MCF 10A (cell line): Measurements from ENCODE around the gene COL21A1. TPM values are rescaled to one million over a fixed set of nuclear protein-coding genes. Genes with fewer than 3 reads are reported as not detected.

ENCODE experiments used
- BruUV-seq: library from RNA; stranded (reverse); fragments of 400-500 nt; replicated peaks from 2 replicates; lab custom pipeline; 2021; lab: Mats Ljungman, UMichigan
- CTCF ChIA-PET: fragments of 300-600 bp; sonication (Branson Sonifier 250); formaldehyde crosslinking; extraction: SDS; loops from one replicate; lab custom pipeline; 2021; ENCODE audit warnings: antibody characterized with exemption, inconsistent platforms; lab: Yijun Ruan, JAX
- POLR2A ChIA-PET: fragments of 300-600, 350-650 bp; sonication (Branson Sonifier 250); formaldehyde crosslinking; extraction: SDS; loops from one replicate; lab custom pipeline; 2020; ENCODE audit warnings: antibody characterized with exemption, inconsistent platforms; lab: Yijun Ruan, JAX
- DNase-seq: peaks from one replicate; pipeline ENCODE4 v3.0.0-alpha.2; 2018; ENCODE audit not compliant: unreplicated experiment
- H3K27ac Mint-ChIP-seq: one replicate; pipeline ENCODE4 v1.8.0; 2022; ENCODE audit warnings: mild to moderate bottlenecking, low read depth, mixed read lengths; ENCODE audit not compliant: unreplicated experiment
- H3K27me3 Mint-ChIP-seq: one replicate; pipeline ENCODE4 v1.8.0; 2022; ENCODE audit warnings: mixed read lengths; ENCODE audit not compliant: insufficient read depth, unreplicated experiment
- H3K36me3 Mint-ChIP-seq: one replicate; pipeline ENCODE4 v1.8.0; 2022; ENCODE audit warnings: mild to moderate bottlenecking, moderate library complexity, mixed read lengths; ENCODE audit not compliant: insufficient read depth, unreplicated experiment
- H3K4me1 Mint-ChIP-seq: one replicate; pipeline ENCODE4 v1.8.0; 2022; ENCODE audit warnings: mixed read lengths; ENCODE audit not compliant: insufficient read depth, unreplicated experiment
- H3K4me3 Mint-ChIP-seq: one replicate; pipeline ENCODE4 v1.8.0; 2022; ENCODE audit warnings: mild to moderate bottlenecking, moderate library complexity, mixed read lengths; ENCODE audit not compliant: unreplicated experiment
- H3K9me3 Mint-ChIP-seq: one replicate; pipeline ENCODE4 v1.8.0; 2022; ENCODE audit warnings: mixed read lengths; ENCODE audit not compliant: unreplicated experiment
- intact Hi-C: fragments of 100-400 bp; cut with micrococcal nuclease; formaldehyde crosslinking; loops from 2 replicates; pipeline ENCODE4 v1.14.1; 2022
- total RNA-seq: library from RNA; stranded (reverse); gene quantifications from 2 replicates; pipeline ENCODE4 v1.2.3, GENCODE V29; 2022
- TF ChIP-seq, protein P1 (sequence below): fragments of 200-600 bp; IDR thresholded peaks from one replicate; pipeline ENCODE4 v1.8.0; 2022; ENCODE audit warnings: antibody characterized with exemption, mild to moderate bottlenecking; ENCODE audit not compliant: unreplicated experiment

Gene COL21A1
- total RNA-seq, 1 experiment from 2014 or later: 1.8 TPM

DNA sequence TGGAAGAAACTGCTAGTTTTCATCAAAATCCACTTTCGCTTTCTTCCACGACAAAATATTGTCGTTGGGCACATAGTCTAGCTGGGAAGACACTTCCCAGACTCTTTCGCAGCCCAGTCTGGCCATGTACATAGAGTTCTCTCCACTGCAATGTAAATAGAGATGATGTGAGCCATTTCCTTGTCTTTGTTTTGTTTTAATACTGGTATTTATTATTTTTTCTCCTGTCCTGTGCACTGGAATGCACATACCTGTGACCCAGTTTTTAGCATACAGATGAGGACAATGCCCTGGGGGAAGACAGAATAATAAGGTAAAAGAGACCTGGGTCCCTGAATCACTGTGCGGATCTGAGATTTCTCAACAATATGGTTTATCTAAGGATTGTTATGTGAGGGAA is 222.4 kb downstream of the COL21A1 start:
- TF ChIP-seq, protein P1, sequence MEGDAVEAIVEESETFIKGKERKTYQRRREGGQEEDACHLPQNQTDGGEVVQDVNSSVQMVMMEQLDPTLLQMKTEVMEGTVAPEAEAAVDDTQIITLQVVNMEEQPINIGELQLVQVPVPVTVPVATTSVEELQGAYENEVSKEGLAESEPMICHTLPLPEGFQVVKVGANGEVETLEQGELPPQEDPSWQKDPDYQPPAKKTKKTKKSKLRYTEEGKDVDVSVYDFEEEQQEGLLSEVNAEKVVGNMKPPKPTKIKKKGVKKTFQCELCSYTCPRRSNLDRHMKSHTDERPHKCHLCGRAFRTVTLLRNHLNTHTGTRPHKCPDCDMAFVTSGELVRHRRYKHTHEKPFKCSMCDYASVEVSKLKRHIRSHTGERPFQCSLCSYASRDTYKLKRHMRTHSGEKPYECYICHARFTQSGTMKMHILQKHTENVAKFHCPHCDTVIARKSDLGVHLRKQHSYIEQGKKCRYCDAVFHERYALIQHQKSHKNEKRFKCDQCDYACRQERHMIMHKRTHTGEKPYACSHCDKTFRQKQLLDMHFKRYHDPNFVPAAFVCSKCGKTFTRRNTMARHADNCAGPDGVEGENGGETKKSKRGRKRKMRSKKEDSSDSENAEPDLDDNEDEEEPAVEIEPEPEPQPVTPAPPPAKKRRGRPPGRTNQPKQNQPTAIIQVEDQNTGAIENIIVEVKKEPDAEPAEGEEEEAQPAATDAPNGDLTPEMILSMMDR: no peak
- H3K27ac Mint-ChIP-seq: no peak overlapping the region

DNA sequence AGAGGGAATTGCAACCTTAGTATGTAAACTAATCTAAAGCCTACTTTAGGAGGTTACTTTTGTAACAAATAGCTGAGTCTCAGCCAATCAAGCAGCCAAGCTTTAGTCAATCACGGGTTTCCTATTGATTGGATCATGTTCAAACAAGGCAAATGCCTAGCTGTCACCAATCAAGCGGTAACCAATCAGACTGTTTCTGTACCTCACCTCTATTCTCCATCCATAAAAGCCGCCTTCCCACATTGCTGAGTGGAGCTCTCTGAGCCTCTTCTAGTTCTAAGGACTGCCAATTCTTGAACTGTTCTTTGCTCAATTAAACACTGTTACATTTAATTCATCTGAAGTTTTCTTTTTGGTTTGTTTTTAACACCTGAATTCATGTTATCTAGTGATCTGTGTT is 223.6 kb downstream of the COL21A1 start:
- H3K27me3 Mint-ChIP-seq: no peaks in the 10 kb centered on the region
- no peak for DNase-seq
- H3K4me1 Mint-ChIP-seq: peaks cover 5% of the 10 kb centered on the region
- ChIA-PET CTCF (interaction anchor here (0.6 to 3.3 kb wide), 3 partner anchors 18 to 579 kb away, joined by 3 to 17 read pairs (median 3); no protein-coding TSS in a partner anchor), POLR2A (interaction anchor here (0.7 kb wide), 1 partner anchor 164 kb away, joined by 3 read pairs; no protein-coding TSS in a partner anchor)
- intact Hi-C loops: no loop called here
- H3K27ac Mint-ChIP-seq: no peak overlapping the region
- no peaks in the 10 kb centered on the region for H3K36me3 Mint-ChIP-seq
- no TSS peak for BruUV-seq
- H3K4me3 Mint-ChIP-seq: no peak overlapping the region
- TF ChIP-seq, protein P1: no peak
- no peaks in the 10 kb centered on the region for H3K9me3 Mint-ChIP-seq

More for the DNA sequence above, 222.4 kb downstream of the COL21A1 start:
- Mint-ChIP-seq H3K4me1 (peaks cover 5% of the 10 kb centered on the region), H3K9me3 (no peaks in the 10 kb centered on the region), H3K36me3 (no peaks in the 10 kb centered on the region), H3K27me3 (no peaks in the 10 kb centered on the region), H3K4me3 (no peak overlapping the region)
- no TSS peak for BruUV-seq
- intact Hi-C loops: no loop called here
- ChIA-PET CTCF (interaction anchor here (1.0 to 3.3 kb wide), 2 partner anchors 19 to 267 kb away, joined by 3 to 17 read pairs; no protein-coding TSS in a partner anchor), POLR2A (interaction anchor here (0.7 to 1.0 kb wide), 2 partner anchors 17 to 237 kb away, joined by 3 to 4 read pairs; no protein-coding TSS in a partner anchor)
- DNase-seq: peak; percentile 14

GRCh38 chr6:56022678-56023077 is 224.7 kb downstream of the COL21A1 start:
- no TSS peak for BruUV-seq
- intact Hi-C loops: no loop called here
- no peaks in the 10 kb centered on the region for H3K9me3 Mint-ChIP-seq
- no peak for DNase-seq
- ChIA-PET POLR2A (interaction anchor here (0.6 to 0.8 kb wide), 2 partner anchors 11 to 1139 kb away, joined by 3 read pairs; no protein-coding TSS in a partner anchor), CTCF (interaction anchor here (3.3 kb wide), 1 partner anchor 270 kb away, joined by 17 read pairs; no protein-coding TSS in a partner anchor)
- no peaks in the 10 kb centered on the region for H3K27me3 Mint-ChIP-seq
- H3K27ac Mint-ChIP-seq: no peak overlapping the region
- H3K36me3 Mint-ChIP-seq: no peaks in the 10 kb centered on the region
- TF ChIP-seq, protein P1: no peak
- peaks cover 5% of the 10 kb centered on the region for H3K4me1 Mint-ChIP-seq
- no peak overlapping the region for H3K4me3 Mint-ChIP-seq

DNA sequence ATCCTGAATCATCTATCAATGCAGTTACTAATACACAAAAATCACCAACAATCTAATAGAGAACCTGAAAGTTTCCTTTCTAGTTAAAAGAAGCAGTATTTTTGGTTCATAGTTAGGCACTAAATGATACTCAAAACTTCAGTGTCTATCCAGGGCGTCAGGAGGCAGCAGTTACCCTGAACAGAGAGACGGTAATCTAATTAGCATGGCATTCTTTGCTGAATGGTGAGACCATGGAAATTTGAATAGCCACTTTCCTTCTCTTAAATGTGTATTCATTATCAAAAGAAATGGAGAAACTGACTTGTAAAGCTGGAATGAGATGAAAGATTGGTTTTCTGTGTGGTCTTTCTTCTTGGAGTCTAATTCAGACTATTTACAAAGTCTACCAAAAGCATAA is 225.4 kb downstream of the COL21A1 start:
- H3K4me3 Mint-ChIP-seq: no peak overlapping the region
- POLR2A ChIA-PET: no interaction called here
- H3K27ac Mint-ChIP-seq: no peak overlapping the region
- intact Hi-C loops: no loop called here
- TF ChIP-seq, protein P1: no peak
- CTCF ChIA-PET: no interaction called here
- DNase-seq: no peak
- H3K9me3 Mint-ChIP-seq: no peaks in the 10 kb centered on the region
- H3K27me3 Mint-ChIP-seq: no peaks in the 10 kb centered on the region
- no peaks in the 10 kb centered on the region for H3K36me3 Mint-ChIP-seq
- BruUV-seq: no TSS peak
- peaks cover 5% of the 10 kb centered on the region for H3K4me1 Mint-ChIP-seq
